Measurements from ENCODE around the gene EIF5A. TPM values are rescaled to one million over a fixed set of nuclear protein-coding genes. Genes with fewer than 3 reads are reported as not detected.

Gene EIF5A
- total and polyA plus RNA-seq, 2 of the 8 experiments (the other 6 are each of a cell fraction or from before 2014, with no cell fraction given): 717 to 1,172 TPM

GRCh38 chr17:7355573-7355972 lies 48.1 kb downstream of the EIF5A start:
- POLR2A ChIA-PET (ENCODE audit: partially characterized antibody): interaction anchor here (0.9 to 2.2 kb wide), 13 partner anchors 12 to 147 kb away, joined by 3 to 10 read pairs (median 4); partner anchors contain the start of genes FGF11, NEURL4, POLR2A and SLC35G6
- Histone ChIP-seq H2BK5ac (ENCODE audit: low read depth, low read length) (no peak overlapping the region), H3K27me3 (replicated peaks in 1 of 4; ENCODE audit: control insufficient read depth in 3 of 4, extremely low read depth in 1 of 4, insufficient read depth in 3 of 4, low read length in 3 of 4) (no peaks in the 10 kb centered on the region), H3K14ac (ENCODE audit: insufficient read length) (no peak overlapping the region), H3K23ac (ENCODE audit: insufficient read length) (no peak overlapping the region), H4K8ac (ENCODE audit: extremely low read depth, insufficient read depth, low read length) (no peak overlapping the region), H3K23me2 (ENCODE audit: low read depth, low read length) (peaks cover 9% of the 10 kb centered on the region; the same call in 1 of the 2 replicates), H3K79me1 (ENCODE audit: low read depth, low read length) (no peaks in the 10 kb centered on the region), H3K4ac (replicated peaks; ENCODE audit: insufficient read length, low read depth, low read length) (no peak overlapping the region), H2AFZ (ENCODE audit: low read length) (no peak overlapping the region), H3K56ac (replicated peaks; ENCODE audit: insufficient read length, low read depth, low read length) (no peak overlapping the region), H3K9ac (replicated peaks in 1 of 4; ENCODE audit: extremely low read depth in 1 of 4, low read depth in 3 of 4, low read length in 3 of 4) (no peak overlapping the region), H3K36me3 (ENCODE audit: control insufficient read depth in 2 of 4, insufficient read depth in 4 of 4, low read length in 3 of 4) (no peaks in the 10 kb centered on the region), H4K20me1 (replicated peaks in 1 of 2; ENCODE audit: control insufficient read depth in 1 of 2, insufficient read depth in 2 of 2, low read length in 2 of 2) (no peaks in the 10 kb centered on the region), H2BK15ac (ENCODE audit: low read length) (no peak overlapping the region; the same call in 1 of the 2 replicates), H3K4me2 (ENCODE audit: insufficient read depth in 1 of 2, low read depth in 2 of 2, low read length in 2 of 2) (no peak overlapping the region), H4K5ac (ENCODE audit: insufficient read length, low read depth, low read length) (no peak overlapping the region), H2BK20ac (ENCODE audit: low read length) (no peak overlapping the region), H3K27ac (ENCODE audit: low read depth, low read length) (no peak overlapping the region), H3K79me2 (ENCODE audit: control insufficient read depth in 1 of 2, insufficient read depth in 2 of 2, low read length in 2 of 2) (no peaks in the 10 kb centered on the region), H3K4me3 (ENCODE audit: extremely low read depth in 1 of 4, insufficient read depth in 2 of 4, low read depth in 3 of 4, low read length in 4 of 4) (no peak overlapping the region), H2BK12ac (ENCODE audit: low read depth, low read length) (no peak overlapping the region; the same call in 1 of the 2 replicates), H2BK120ac (replicated peaks; ENCODE audit: low read depth, low read length) (no peak overlapping the region), H3K4me1 (replicated peaks in 1 of 4; ENCODE audit: control insufficient read depth in 3 of 4, insufficient read depth in 4 of 4, low read length in 3 of 4) (peaks cover 0 to 13% (median 4%) of the 10 kb centered on the region in 4 experiments; a peak in 5 of 7 replicates), H4K91ac (replicated peaks; ENCODE audit: insufficient read length, low read length) (no peak overlapping the region), H2AK5ac (ENCODE audit: low read depth, low read length) (0 out of 2 replicates have a peak overlapping the region, but pooled peaks have one; percentile 53), H3K9me3 (ENCODE audit: insufficient read depth in 2 of 2, low read depth in 1 of 2, low read length in 1 of 2) (no peaks in the 10 kb centered on the region), H3K18ac (ENCODE audit: extremely low read depth, low read length) (no peak overlapping the region)
- DNase-seq (ENCODE audit: low read depth in 1 of 2, low spot score in 2 of 2) (no peak), FAIRE-seq (no peak)
- 77% methylated on average over 3 of the region's 8 CpGs; no CpG with 5 or more reads in 1 of the 2 experiments for WGBS, 2 experiments (ENCODE audit: extremely low coverage in 1 of 2, insufficient coverage in 1 of 2, insufficient read length in 1 of 2, insufficient replicate concordance in 2 of 2, low coverage in 1 of 2, low lambda C conversion rate in 2 of 2, missing lambda C conversion rate in 1 of 2)
- CTCF ChIA-PET (ENCODE audit: partially characterized antibody): interaction anchor here (0.6 to 6.5 kb wide), 35 partner anchors 11 to 205 kb away, joined by 3 to 56 read pairs (median 7); partner anchors contain the start of genes ACAP1, CHRNB1, NEURL4 and PLSCR3
- TF ChIP-seq SIX5 (IDR thresholded peaks at IDR 0.05; ENCODE audit: low read depth, low read length) (no peak), EZH2 (IDR thresholded peaks at IDR 0.05; ENCODE audit: low read depth, low read length, severe bottlenecking) (no peak), SP4 (IDR thresholded peaks at IDR 0.05; ENCODE audit: low read length) (no peak), SIRT6 (IDR thresholded peaks at IDR 0.05; ENCODE audit: low read length) (no peak), ZNF274 (IDR thresholded peaks at IDR 0.05; ENCODE audit: borderline replicate concordance, extremely low read depth, low read length) (no peak), CBX8 (IDR thresholded peaks at IDR 0.05; ENCODE audit: borderline replicate concordance, low read depth, low read length) (no peak), RXRA (IDR thresholded peaks at IDR 0.05; ENCODE audit: insufficient read depth, low read depth, low read length) (no peak), EP300 (IDR thresholded peaks at IDR 0.05; ENCODE audit: borderline replicate concordance in 1 of 2, low read depth in 2 of 2, low read length in 2 of 2) (no peak), SRF (IDR thresholded peaks at IDR 0.05; ENCODE audit: low read depth, low read length) (no peak), SP2 (IDR thresholded peaks at IDR 0.05; ENCODE audit: low read length) (no peak)

Measured in H1 (cell line).